ENCODE measurements around the gene PHAF1.

Gene PHAF1

GRCh38 chr16:67147437-67148140, 37.8 kb downstream of the PHAF1 start:
- no peak for TF ChIP-seq CTCF (IDR thresholded peaks at IDR 0.05; ENCODE audit: low read depth, low read length)
- Histone ChIP-seq H3K36me3 (peaks cover 56% of the 10 kb centered on the region), H3K27ac (no peak overlapping the region)

GRCh38 chr16:67148221-67148620, 38.5 kb downstream of the PHAF1 start:
- H3K4me3 ChIP-seq (ENCODE audit: low read depth, low read length): no peak overlapping the region
- no peak overlapping the region for H3K27ac ChIP-seq
- peaks cover 50% of the 10 kb centered on the region for H3K36me3 ChIP-seq
- H3K27me3 ChIP-seq (ENCODE audit: insufficient read depth, low read depth, severe bottlenecking): no peaks in the 10 kb centered on the region
- H3K9me3 ChIP-seq (ENCODE audit: severe bottlenecking): no peaks in the 10 kb centered on the region
- DNase-seq: no peak
- no peak for TF ChIP-seq CTCF (IDR thresholded peaks at IDR 0.05; ENCODE audit: low read depth, low read length)

More at GRCh38 chr16:67147437-67148140, 37.8 kb downstream of the PHAF1 start:
- no peak for DNase-seq
- Histone ChIP-seq H3K9me3 (ENCODE audit: severe bottlenecking) (no peaks in the 10 kb centered on the region), H3K27me3 (ENCODE audit: insufficient read depth, low read depth, severe bottlenecking) (no peaks in the 10 kb centered on the region), H3K4me3 (ENCODE audit: low read depth, low read length) (no peak overlapping the region)

- Histone ChIP-seq H3K36me3 (peaks cover 45% of the 10 kb centered on the region), H3K9me3 (ENCODE audit: severe bottlenecking) (no peaks in the 10 kb centered on the region), H3K27ac (no peak overlapping the region), H3K27me3 (ENCODE audit: insufficient read depth, low read depth, severe bottlenecking) (no peaks in the 10 kb centered on the region), H3K4me3 (ENCODE audit: low read depth, low read length) (no peak overlapping the region)
- no peak for DNase-seq
- no peak for TF ChIP-seq CTCF (IDR thresholded peaks at IDR 0.05; ENCODE audit: low read depth, low read length)
These were observed 39.0 kb downstream of the PHAF1 start for GRCh38 chr16:67148656-67149275.

GRCh38 chr16:67149276-67150046, 39.7 kb downstream of the PHAF1 start:
- no peak for DNase-seq
- no peaks in the 10 kb centered on the region for H3K9me3 ChIP-seq (ENCODE audit: severe bottlenecking)
- 0 out of 2 replicates have a peak, but pooled peaks have one; percentile 18 for TF ChIP-seq CTCF (IDR thresholded peaks at IDR 0.05; ENCODE audit: low read depth, low read length)
- H3K36me3 ChIP-seq: peaks cover 39% of the 10 kb centered on the region
- no peak overlapping the region for H3K27ac ChIP-seq
- no peak overlapping the region for H3K4me3 ChIP-seq (ENCODE audit: low read depth, low read length)
- no peaks in the 10 kb centered on the region for H3K27me3 ChIP-seq (ENCODE audit: insufficient read depth, low read depth, severe bottlenecking)

GRCh38 chr16:67150047-67150832, 40.5 kb downstream of the PHAF1 start:
- Histone ChIP-seq H3K27me3 (ENCODE audit: insufficient read depth, low read depth, severe bottlenecking) (no peaks in the 10 kb centered on the region), H3K27ac (peak overlapping the region; percentile 70), H3K9me3 (ENCODE audit: severe bottlenecking) (no peaks in the 10 kb centered on the region), H3K36me3 (peaks cover 34% of the 10 kb centered on the region), H3K4me3 (ENCODE audit: low read depth, low read length) (peak overlapping the region; percentile 55)
- no peak for DNase-seq
- TF ChIP-seq CTCF (IDR thresholded peaks at IDR 0.05; ENCODE audit: low read depth, low read length): peak; percentile 11; the same call in 1 of the 2 replicates

Data from WERI-Rb-1 (cell line).